ENCODE results near the gene DTD1.

Gene DTD1

DNA sequence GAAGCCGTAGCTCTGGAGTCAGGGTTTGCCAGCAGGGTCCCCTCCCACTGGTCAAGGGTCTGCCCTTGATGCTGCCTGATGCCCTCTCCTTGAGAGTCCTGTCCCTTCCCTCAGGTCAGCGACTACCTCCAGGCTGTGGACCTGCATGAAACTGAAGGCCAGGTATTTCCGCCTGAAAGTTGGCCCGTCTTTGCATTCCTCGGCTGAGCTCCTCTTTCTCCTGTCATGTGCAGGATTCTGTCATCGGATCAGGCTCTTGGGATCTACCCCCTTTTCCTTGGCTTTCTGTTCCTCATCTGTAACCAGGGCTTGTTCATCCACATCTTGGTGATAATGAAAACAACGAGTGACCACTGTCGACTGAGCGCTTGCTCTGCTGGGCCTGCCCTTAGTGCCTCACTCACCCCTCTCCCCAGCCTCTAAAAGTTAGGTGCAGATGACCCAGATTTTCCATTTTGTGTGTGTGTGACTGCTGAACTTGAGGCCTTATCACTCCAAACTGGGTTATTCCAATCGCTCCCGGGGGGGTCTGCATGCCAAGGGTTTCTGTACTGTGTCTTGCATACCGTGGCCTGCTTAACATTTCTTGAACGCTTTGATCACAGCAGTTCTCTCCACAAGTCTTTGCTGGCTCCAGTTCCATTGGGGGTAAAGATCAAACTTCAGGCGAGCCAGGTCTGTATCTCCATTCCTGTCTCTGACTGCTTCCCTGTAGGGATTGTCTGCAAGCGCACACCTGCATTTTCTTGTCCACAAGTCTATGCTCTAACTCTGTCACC is 81.6 kb downstream of the DTD1 start:
- no peak overlapping the region for H3K27ac ChIP-seq (ENCODE audit: low read depth, low read length)
- H4K20me1 ChIP-seq (ENCODE audit: control insufficient read depth, insufficient read depth, low read depth, low read length), result no peaks in the 10 kb centered on the region
- H3K4me2 ChIP-seq (ENCODE audit: low read length), result no peak overlapping the region
- H3K4me3 ChIP-seq (ENCODE audit: low read length), result no peak overlapping the region
- H3K36me3 ChIP-seq (ENCODE audit: control insufficient read depth, low read length), result no peaks in the 10 kb centered on the region
- no peaks in the 10 kb centered on the region for H3F3A ChIP-seq (ENCODE audit: control insufficient read depth, insufficient read depth)
- no peaks in the 10 kb centered on the region for H3K27me3 ChIP-seq (ENCODE audit: control insufficient read depth, low read length)
- H3K4me1 ChIP-seq (ENCODE audit: control insufficient read depth, low read length), result no peaks in the 10 kb centered on the region
- TF ChIP-seq, protein P1, sequence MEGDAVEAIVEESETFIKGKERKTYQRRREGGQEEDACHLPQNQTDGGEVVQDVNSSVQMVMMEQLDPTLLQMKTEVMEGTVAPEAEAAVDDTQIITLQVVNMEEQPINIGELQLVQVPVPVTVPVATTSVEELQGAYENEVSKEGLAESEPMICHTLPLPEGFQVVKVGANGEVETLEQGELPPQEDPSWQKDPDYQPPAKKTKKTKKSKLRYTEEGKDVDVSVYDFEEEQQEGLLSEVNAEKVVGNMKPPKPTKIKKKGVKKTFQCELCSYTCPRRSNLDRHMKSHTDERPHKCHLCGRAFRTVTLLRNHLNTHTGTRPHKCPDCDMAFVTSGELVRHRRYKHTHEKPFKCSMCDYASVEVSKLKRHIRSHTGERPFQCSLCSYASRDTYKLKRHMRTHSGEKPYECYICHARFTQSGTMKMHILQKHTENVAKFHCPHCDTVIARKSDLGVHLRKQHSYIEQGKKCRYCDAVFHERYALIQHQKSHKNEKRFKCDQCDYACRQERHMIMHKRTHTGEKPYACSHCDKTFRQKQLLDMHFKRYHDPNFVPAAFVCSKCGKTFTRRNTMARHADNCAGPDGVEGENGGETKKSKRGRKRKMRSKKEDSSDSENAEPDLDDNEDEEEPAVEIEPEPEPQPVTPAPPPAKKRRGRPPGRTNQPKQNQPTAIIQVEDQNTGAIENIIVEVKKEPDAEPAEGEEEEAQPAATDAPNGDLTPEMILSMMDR (IDR thresholded peaks at IDR 0.05; ENCODE audit: low read depth, low read length, poor library complexity, severe bottlenecking), result no peak
- no peak for TF ChIP-seq EZH2phosphoT487 (IDR thresholded peaks at IDR 0.05; ENCODE audit: borderline replicate concordance, low read length)
- no peaks in the 10 kb centered on the region for H3K9me3 ChIP-seq (ENCODE audit: control insufficient read depth, insufficient read depth, low read length)
- H3K9me2 ChIP-seq (replicated peaks; ENCODE audit: control insufficient read depth, low read length), result no peaks in the 10 kb centered on the region
- H3K79me2 ChIP-seq (ENCODE audit: control insufficient read depth, low read length), result no peaks in the 10 kb centered on the region

DNA sequence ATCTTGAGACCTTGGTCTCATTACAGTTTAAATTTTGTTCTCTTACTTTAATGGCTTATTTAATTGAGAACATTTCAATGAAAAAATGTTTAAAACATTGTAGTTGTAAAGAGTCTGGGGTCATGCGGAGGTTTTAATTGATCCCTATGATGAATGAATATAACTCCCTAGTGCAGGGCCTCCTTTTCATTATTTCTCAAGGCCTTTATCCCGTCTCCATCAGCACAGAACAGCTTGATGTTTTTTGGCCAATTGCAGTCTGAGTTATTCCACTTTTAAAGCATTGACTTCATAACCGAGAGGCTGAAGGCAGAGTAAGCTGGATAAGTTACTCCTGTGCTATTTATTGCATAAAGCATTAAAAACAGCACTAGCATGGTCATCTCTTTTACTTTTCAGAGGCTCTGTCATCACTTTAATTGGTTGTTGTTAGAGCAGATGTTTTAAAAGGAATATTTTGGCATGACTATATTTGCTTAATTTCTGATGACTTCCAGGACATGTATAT is 83.4 kb downstream of the DTD1 start:
- no peak overlapping the region for H3K27ac ChIP-seq (ENCODE audit: low read depth, low read length)
- H3K4me1 ChIP-seq (ENCODE audit: control insufficient read depth, low read length), result no peaks in the 10 kb centered on the region
- no peaks in the 10 kb centered on the region for H3K9me2 ChIP-seq (replicated peaks; ENCODE audit: control insufficient read depth, low read length)
- H4K20me1 ChIP-seq (ENCODE audit: control insufficient read depth, insufficient read depth, low read depth, low read length), result no peaks in the 10 kb centered on the region
- no peak overlapping the region for H3K4me2 ChIP-seq (ENCODE audit: low read length)
- no peaks in the 10 kb centered on the region for H3F3A ChIP-seq (ENCODE audit: control insufficient read depth, insufficient read depth)
- no peaks in the 10 kb centered on the region for H3K79me2 ChIP-seq (ENCODE audit: control insufficient read depth, low read length)
- no peaks in the 10 kb centered on the region for H3K27me3 ChIP-seq (ENCODE audit: control insufficient read depth, low read length)
- no peaks in the 10 kb centered on the region for H3K36me3 ChIP-seq (ENCODE audit: control insufficient read depth, low read length)
- H3K9me3 ChIP-seq (ENCODE audit: control insufficient read depth, insufficient read depth, low read length), result no peaks in the 10 kb centered on the region
- no peak for TF ChIP-seq EZH2phosphoT487 (IDR thresholded peaks at IDR 0.05; ENCODE audit: borderline replicate concordance, low read length)
- TF ChIP-seq, protein P1 (IDR thresholded peaks at IDR 0.05; ENCODE audit: low read depth, low read length, poor library complexity, severe bottlenecking), result no peak
- no peak overlapping the region for H3K4me3 ChIP-seq (ENCODE audit: low read length)

DNA sequence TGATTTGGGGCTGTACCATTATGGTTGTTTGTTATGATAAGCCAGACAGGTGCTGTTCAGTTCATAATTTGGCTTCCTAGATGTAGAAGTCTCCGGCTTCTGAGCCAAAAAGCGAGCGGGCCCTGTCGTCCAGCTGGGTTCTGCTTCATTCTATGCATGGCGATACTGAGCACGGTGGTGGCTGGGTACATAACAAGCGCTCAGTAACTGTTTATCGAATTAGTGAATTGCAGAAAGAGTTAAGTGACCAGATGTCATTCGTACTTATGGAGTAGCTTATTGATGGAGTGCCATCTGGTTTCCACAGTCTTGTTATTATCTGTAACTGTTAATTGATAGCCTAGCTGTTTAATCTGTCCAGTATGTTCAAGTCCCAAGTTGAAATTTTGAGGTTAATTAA is 85.0 kb downstream of the DTD1 start:
- no peaks in the 10 kb centered on the region for H3K27me3 ChIP-seq (ENCODE audit: control insufficient read depth, low read length)
- no peaks in the 10 kb centered on the region for H3K4me1 ChIP-seq (ENCODE audit: control insufficient read depth, low read length)
- H3F3A ChIP-seq (ENCODE audit: control insufficient read depth, insufficient read depth), result no peaks in the 10 kb centered on the region
- H3K36me3 ChIP-seq (ENCODE audit: control insufficient read depth, low read length), result no peaks in the 10 kb centered on the region
- H3K4me2 ChIP-seq (ENCODE audit: low read length), result no peak overlapping the region
- H3K9me3 ChIP-seq (ENCODE audit: control insufficient read depth, insufficient read depth, low read length), result no peaks in the 10 kb centered on the region
- H4K20me1 ChIP-seq (ENCODE audit: control insufficient read depth, insufficient read depth, low read depth, low read length), result no peaks in the 10 kb centered on the region
- no peak overlapping the region for H3K4me3 ChIP-seq (ENCODE audit: low read length)
- TF ChIP-seq, protein P1 (IDR thresholded peaks at IDR 0.05; ENCODE audit: low read depth, low read length, poor library complexity, severe bottlenecking), result no peak
- no peak for TF ChIP-seq EZH2phosphoT487 (IDR thresholded peaks at IDR 0.05; ENCODE audit: borderline replicate concordance, low read length)
- no peak overlapping the region for H3K27ac ChIP-seq (ENCODE audit: low read depth, low read length)
- H3K9me2 ChIP-seq (replicated peaks; ENCODE audit: control insufficient read depth, low read length), result no peaks in the 10 kb centered on the region
- no peaks in the 10 kb centered on the region for H3K79me2 ChIP-seq (ENCODE audit: control insufficient read depth, low read length)

Measured in DOHH2 (cell line).